IPS DF 4.7 (cell line): ENCODE results near the gene GSG1.

ENCODE experiments used
- DNase-seq: peaks from one replicate; pipeline ENCODE4 v3.0.0-alpha.2; 2013; ENCODE audit warnings: low spot score; ENCODE audit errors: extremely low read depth

Gene GSG1

GRCh38 chr12:13120413-13120812 lies 16.9 kb upstream of the GSG1 start:
- no peak for DNase-seq

- no peak for DNase-seq
These were observed 16.4 kb upstream of the GSG1 start for GRCh38 chr12:13119826-13120225.

- no peak for DNase-seq
These were observed 13.6 kb upstream of the GSG1 start for GRCh38 chr12:13117029-13117428.

GRCh38 chr12:13116259-13116658 lies 12.8 kb upstream of the GSG1 start:
- no peak for DNase-seq

- DNase-seq: no peak
These were observed 11.0 kb upstream of the GSG1 start for GRCh38 chr12:13114251-13115052.

DNA sequence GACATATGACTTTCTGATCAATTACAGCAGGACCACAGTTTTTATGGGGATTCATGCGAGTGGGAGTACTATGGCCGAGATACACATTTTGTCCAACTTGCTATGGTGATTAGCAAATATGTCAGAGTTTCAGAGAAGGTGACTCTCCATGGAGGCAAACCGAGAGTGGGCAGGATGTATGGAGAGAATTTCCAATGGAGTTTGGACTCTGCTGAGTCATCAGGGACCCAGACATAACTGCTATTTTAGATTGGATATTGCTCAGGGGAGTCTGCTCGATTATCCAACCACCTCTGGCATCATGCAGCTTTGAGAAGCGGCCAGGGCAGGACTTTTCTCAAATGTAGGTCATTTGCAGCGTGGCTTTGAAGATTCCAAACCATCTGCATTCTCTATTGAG lies 9.5 kb upstream of the GSG1 start:
- no peak for DNase-seq

DNA sequence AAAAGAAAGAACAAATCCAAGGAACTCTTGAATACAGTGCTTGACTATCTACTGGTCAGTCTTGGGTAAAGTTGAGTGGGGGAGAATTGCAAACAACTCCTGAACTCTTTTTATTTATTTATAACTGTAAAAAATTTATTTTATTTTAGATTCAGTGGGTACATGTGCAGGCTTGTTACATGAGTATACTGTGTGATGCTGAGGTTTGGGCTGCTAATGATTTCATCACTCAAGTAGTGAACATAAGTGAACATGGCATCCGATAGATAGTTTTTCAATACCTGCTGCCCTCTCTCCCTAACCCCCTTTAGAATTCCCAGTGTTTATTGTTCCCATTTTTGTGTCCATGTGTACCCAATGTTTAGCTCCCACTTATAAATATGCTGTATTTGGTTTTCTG lies 3.2 kb upstream of the GSG1 start:
- no peak for DNase-seq

DNA sequence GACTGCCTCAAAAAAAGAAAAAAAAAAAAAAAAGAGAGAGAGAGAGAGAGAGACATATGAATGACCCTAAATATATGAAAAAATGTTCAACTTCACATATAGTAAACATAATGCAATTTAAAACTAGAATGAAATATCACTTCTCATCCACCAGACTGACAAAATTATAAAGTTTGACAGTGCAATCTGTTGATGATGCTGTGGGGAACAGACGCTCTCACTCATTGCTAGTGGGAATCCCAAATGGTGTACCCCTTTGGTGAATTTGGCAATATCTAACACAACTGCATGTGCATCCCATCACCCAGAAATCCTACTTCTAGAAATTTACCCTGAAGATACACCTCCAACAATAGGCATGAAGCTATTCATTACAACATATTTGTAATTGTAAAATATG lies 2.3 kb upstream of the GSG1 start:
- DNase-seq: no peak

DNA sequence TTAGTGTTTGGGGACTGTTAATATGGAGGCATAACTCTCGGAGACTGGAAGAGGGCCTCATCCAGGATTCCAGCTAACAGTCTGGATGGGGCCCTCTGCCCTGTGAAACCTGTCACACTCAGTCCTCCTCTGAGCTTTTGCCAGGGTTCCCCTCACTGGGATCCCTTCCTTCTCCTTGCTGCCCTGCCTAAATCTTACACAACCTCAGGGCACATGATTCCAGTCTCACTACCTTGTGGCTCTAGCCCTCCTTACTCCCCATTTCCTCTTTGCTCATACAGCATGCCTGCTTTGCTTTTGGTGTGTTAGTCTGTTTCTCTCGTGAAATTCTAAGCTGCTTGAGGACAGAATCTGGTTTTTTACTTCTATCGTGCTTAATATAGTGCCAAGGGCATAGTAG lies 942 bp upstream of the GSG1 start:
- DNase-seq: no peak

- DNase-seq: no peak
These were observed 839 bp downstream of the GSG1 start for GRCh38 chr12:13102461-13103195.

GRCh38 chr12:13101821-13102375 lies 1.6 kb downstream of the GSG1 start:
- DNase-seq: no peak

DNA sequence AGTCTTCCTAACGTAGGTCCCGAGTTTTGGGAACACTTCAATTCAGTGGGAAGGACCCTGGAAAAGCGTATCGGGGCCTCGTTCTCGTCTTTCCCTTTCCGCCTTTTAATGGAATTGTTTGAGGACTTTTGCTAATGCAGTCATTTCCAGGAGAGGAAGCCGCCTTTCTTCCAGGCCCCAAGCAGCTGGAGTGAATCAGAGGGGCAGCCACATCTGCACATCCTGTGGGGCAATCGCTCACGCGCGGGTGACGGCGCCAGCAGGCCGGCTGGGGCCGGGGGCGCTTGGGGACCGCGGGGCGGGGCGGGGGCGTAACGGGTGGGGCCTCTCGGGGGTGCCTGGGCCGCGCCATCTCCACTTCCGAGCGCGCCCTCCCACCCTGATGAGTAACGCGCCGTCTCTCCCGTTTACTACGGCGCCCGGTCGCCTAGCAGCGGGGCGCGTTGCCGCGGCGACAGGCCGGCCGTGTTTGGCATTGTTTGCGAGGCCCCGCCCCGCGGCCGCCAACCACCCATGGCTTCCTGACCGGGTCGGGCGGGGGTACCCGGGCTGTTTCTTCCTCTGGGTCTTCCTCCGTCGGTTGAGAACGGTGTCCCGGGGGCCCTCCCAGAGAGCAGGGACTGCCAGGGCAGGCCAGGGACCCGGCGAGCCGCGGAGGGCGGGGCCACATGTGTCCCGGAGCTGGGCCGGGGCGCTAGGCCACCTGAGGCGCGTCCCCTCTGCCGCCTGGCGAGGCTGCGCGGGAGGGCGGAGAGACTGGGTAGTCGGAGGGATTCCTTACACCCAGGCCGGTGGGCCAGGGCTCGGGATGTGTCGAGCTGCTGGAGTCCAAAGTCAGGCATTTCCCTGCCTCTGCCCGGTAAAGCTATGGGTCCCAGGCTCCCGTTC lies 2.3 kb downstream of the GSG1 start:
- no peak for DNase-seq

DNA sequence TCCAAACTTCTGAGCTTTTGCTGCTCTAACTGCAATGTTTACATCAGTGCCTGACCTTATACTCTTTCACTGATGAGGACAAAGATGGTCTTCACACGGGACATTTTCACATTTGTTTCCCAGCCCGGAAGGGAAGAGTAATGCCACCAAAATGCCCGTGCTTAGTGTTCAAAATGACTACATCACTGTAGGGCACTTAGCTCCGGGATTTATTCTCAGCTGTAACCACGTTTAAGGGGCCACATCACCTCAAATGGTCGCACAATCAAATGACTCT lies 2.9 kb downstream of the GSG1 start:
- DNase-seq: no peak

GRCh38 chr12:13099844-13100604 lies 3.4 kb downstream of the GSG1 start:
- DNase-seq: no peak

DNA sequence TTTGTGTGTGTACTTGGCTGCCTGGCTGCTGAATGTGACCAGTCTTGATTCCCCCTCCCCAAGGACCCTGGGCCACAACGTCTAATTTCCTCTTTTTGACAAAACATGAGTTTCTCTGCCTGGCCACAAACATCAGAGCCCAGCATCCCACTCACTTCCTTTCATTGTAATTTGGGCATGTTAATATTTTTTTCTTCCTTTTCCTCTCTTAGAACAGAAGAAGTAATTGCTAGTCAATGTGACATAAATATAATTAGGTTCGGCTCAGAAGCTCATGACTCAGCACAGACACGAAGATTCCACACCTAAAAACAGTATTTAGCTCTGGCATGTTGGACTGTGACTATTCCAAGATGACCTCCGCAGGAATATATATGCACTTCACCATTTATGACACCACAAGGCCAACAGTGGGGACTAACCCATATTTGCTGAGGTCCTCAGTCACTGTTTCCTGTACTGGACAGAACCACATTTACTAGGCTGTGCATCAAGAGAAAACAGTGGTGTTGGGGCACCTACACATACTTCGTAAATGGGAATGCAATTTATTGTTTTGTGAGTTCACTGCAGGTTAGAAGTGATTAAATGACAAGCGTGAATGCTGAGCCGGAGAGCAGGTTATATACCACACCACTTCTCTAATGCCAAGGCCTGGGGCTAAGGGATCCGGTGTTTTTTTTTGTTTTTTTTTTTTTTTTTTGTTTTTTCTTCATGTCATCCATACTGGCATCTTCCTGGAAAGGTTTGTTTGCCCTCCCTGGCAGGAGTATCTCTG lies 4.2 kb downstream of the GSG1 start:
- DNase-seq: no peak

DNA sequence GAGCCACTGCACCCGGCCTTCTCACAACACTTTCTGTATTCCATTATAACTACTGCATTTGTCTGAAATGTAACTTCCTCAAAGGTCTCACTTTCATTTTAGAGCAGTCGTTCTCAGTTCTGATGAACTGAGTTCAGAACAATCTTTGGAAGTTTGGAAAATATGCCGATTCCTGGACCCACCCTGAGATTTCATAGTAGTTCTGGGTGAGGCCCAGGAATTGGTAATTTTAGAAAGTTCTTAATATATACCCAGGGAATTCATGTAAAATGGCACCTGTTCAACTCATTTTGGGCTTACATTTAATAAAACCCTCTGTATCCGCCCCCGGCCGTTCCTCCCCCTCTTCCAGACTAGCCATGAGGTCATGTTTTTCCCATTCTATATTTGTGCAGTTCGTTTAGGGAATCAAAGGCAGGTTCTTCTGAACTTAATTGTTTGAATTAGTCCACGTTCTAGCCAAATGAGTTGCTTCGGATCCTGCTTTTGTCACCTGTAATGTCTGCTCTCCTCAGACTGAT lies 5.9 kb downstream of the GSG1 start:
- DNase-seq: no peak

GRCh38 chr12:13095266-13095995 lies 8.0 kb downstream of the GSG1 start:
- DNase-seq: no peak

GRCh38 chr12:13094367-13094766 lies 9.1 kb downstream of the GSG1 start:
- no peak for DNase-seq

DNA sequence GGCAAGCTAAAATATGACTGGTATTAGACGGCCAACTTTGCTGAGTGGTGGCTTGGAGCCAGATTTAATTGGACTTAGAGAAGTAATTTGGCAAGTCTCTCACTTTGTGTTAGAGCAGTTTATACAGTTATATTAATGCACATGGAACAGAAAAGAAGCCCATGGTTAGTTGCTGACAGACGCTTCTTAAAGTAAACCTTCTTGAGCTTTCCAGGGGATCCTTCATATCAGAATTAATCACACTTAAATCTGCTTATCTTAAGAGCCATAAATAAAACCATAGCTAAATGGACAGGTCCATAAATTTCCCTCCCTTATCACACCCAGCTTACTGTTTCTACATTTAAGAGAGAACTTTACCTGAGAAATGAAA lies 9.6 kb downstream of the GSG1 start:
- no peak for DNase-seq
